Measurements from ENCODE around the gene MAP3K7.
A peak's percentile ranks its signal among the peaks of the same experiment; 100 is the strongest.

Gene MAP3K7

GRCh38 chr6:90483116-90483839 is 103.6 kb downstream of the MAP3K7 start:
- no peak for DNase-seq

DNA sequence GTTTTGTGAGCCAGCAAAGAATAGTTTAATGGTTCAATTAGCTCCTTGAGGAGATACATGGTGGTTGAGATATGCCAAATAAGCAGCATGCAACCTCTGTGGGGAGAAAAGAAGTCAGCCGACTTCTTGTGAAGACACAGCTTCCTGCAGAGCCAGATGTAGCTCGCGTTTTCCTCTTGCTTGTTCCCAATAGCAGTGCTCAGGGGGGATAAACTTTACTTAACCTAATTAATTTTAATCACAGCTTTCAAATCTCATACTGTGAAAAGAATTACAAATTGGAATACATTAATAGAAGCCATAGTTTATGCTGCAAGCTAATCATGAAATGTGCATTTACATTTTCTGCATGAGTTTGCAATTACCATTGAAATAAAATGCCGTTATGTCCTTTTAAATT is 106.2 kb downstream of the MAP3K7 start:
- DNase-seq = no peak

DNA sequence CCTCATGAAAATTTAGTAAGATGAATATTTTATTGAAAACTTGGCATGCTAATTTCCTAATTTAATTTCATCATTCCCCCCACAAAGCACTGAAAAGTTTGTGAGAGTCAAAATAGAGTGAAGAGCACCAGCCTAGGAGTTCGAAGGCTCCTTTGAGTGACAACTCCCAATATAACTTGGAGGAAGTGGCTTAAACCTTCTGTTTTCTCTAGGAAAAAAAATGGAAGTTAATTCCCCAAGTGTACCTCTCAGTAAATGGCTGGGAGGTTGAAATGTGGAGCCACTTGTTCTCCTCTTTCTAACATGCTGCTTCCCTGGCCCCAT is 107.3 kb downstream of the MAP3K7 start:
- no peak for DNase-seq

- DNase-seq = peak; percentile 43 to 57 (median 50)
These were observed 107.9 kb downstream of the MAP3K7 start for GRCh38 chr6:90478789-90479602.

DNA sequence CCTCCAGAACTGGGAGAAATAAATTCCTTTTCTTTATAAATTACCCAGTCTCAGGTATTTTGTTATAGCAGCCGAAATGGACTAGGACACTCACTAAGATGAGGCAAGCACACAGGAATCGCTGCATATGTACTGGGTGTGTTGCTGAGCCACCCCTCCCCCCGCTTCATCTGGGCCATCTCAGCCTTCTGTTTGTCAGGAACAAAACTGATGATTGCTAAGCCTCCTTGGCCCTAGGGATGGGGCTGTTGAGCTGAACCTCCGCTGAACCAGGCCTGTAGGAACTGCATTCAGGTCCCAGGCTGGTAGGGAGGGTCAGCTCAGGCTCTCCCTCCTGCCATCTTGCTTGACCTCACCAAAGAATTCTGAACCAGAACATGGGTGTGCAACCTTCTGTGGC is 108.6 kb downstream of the MAP3K7 start:
- no peak for DNase-seq

DNA sequence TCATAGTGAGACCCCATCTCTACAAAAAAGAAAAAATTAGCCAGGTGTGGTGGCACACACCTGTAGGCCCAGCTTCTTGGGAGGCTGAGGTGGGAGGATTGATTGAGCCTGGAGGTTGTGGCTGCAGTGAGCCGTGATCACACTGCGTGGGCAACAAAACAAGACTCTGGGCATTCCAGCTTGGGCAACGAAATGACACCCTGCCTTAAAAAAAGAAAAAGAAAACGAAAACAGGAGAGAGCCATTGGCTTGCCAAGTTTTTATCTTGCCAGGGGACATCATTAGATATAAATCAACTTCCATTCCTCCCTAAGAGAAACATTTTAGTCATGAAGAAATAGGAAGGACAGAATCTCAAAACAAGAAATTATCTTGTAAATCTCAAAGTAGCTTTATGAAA is 109.5 kb downstream of the MAP3K7 start:
- DNase-seq = no peak

GRCh38 chr6:90472716-90473115 is 114.2 kb downstream of the MAP3K7 start:
- no peak for DNase-seq

DNA sequence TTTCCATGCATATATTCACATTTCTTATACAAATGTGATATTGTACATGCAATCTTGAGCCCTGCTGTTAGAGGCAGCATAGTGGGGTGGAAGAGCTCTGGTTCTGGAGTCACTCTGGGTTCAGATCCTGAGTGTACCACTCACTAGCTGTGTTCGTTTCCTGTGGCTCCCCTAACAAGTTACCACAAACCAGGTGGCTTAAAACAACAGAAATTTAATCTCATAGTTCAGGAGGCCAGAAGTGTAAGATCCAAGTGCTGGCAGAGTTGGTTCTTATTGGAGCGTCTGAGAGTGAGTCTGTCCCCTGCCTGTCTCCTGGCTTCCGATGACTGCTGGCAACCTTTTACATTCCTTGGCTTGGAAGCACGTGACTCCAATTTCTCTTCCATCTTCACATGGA is 115.6 kb downstream of the MAP3K7 start:
- DNase-seq = no peak

GRCh38 chr6:90469906-90470305 is 117.0 kb downstream of the MAP3K7 start:
- DNase-seq = no peak

GRCh38 chr6:90468859-90469258 is 118.0 kb downstream of the MAP3K7 start:
- DNase-seq = no peak

DNA sequence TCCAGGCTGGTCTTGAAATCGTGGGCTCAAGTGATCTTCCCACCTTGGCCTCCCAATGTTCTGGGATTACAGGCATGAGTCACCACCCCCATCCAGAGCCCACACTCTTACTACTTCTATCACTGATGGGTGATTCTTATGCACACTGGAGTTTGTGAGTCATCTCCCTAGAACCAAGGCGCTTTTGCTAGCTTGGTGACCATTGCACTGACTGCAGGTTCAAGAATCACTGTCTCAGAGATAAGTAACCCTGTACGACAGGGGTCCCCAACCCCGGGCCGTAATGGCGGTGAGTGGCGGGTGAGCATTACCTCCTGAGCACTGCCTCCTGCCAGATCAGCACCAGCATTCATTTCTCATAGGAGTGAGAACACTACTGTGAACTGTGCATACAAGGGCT is 118.8 kb downstream of the MAP3K7 start:
- no peak for DNase-seq

GRCh38 chr6:90467546-90467945 is 119.3 kb downstream of the MAP3K7 start:
- DNase-seq = no peak

- DNase-seq = no peak
These were observed 120.5 kb downstream of the MAP3K7 start for GRCh38 chr6:90466154-90466940.

DNA sequence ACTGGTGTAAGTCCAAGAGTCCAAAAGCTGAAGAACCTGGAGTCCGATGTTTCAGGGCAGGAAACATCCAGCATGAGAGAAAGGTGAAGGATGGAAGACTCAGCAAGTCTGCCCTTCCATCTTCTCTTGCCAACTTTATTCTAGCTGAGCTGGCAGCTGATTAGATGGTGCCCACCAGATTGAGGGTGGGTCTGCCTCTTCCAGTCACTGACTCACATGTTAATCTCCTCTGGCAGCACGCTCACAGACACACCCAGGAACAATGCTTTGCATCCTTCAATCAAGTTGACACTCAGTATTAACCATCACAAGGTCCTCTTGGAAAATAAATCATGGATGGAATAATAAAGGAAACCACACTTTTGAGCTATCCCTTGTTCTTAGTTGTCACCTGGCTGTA is 121.2 kb downstream of the MAP3K7 start:
- no peak for DNase-seq

DNA sequence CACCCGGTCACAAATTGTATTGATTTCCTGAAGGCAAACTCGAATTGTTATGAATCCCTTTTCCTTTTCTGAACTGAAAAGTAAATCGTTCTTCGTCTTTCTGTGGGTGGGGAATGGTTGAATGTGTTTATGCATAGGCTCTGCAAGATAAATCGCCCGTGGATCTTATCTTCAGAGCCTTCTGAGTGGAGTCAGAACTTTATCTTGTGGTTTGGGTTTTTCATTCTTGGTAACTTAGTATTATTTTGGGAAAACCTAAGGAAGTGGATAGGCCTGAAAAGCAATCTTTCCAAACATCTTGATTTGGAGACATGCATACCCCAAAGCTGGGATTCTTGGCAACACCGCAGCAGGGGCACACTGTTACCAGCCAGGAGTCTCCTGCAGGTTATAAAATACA is 122.4 kb downstream of the MAP3K7 start:
- no peak for DNase-seq

DNA sequence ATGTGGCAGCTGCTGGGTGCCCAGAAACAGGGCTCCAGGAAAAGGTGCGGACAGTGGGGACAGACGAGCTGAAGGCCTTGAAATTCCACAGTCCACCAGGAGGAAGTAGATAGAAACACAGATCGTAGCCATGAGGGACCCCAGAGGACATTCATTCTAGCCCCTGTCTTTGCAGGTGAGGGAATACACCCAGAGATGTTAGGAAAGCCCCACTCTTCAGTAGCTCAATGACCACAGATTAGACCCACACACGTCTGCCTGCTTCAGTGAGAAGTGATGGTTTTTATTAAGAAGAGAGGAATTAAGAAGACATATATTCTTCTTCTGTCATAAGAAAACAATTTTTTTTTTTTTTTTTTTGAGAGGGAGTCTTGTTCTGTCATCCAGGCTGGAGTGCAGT is 123.0 kb downstream of the MAP3K7 start:
- no peak for DNase-seq
